ENCODE data around the gene AQP6.

Gene AQP6

DNA sequence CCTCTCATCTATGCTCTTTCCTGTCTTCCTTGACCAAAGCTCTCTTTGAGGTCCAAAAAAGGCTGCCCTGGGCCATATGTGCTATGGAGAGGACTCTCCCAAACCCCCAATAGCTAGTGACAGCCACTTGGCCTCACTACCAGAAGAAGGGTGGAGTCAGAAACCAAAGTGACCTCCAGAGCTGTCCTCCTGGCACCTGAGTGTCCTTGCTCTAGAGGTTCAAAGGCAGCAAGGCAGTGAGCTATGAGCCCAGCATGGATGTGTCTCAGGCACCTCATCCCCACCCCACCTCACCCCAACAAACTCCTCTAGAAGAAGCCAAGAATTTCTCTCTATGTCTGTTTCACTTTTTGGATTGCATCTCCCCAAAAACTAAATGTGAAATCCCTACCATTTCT, 15.2 kb upstream of the AQP6 start:
- no peak for TF ChIP-seq ZBTB7A (IDR thresholded peaks at IDR 0.05; ENCODE audit: low read depth)
- TF ChIP-seq MAX (IDR thresholded peaks at IDR 0.05), result no peak
- TF ChIP-seq EGR1 (IDR thresholded peaks at IDR 0.05), result no peak
- no peak for TF ChIP-seq RAD21 (IDR thresholded peaks at IDR 0.05; ENCODE audit: low read depth)
- TF ChIP-seq YY1 (IDR thresholded peaks at IDR 0.05; ENCODE audit: low read depth), result no peak
- no peak for TF ChIP-seq TCF12 (IDR thresholded peaks at IDR 0.05; ENCODE audit: low read depth)
- TF ChIP-seq CREB1 (IDR thresholded peaks at IDR 0.05; ENCODE audit: low read depth), result no peak
- no peak for TF ChIP-seq NFIC (IDR thresholded peaks at IDR 0.05)
- no peak for TF ChIP-seq FOXM1 (IDR thresholded peaks at IDR 0.05; ENCODE audit: borderline replicate concordance, low read depth)
- no peak for TF ChIP-seq TAF1 (IDR thresholded peaks at IDR 0.05; ENCODE audit: low read depth)

- peak; percentile 96 for TF ChIP-seq NFIC (IDR thresholded peaks at IDR 0.05)
- peak; percentile 0; the same call in 1 of the 2 replicates for TF ChIP-seq RAD21 (IDR thresholded peaks at IDR 0.05; ENCODE audit: low read depth)
- no peak for TF ChIP-seq EGR1 (IDR thresholded peaks at IDR 0.05)
- peak; percentile 38; the same call in 1 of the 2 replicates for TF ChIP-seq TAF1 (IDR thresholded peaks at IDR 0.05; ENCODE audit: low read depth)
- peak; percentile 89 for TF ChIP-seq TEAD4 (IDR thresholded peaks at IDR 0.05)
- peak; percentile 92 for TF ChIP-seq TCF12 (IDR thresholded peaks at IDR 0.05; ENCODE audit: low read depth)
- no peak; the same call in none of the 2 replicates for TF ChIP-seq ZBTB7A (IDR thresholded peaks at IDR 0.05; ENCODE audit: low read depth)
- TF ChIP-seq MAX (IDR thresholded peaks at IDR 0.05), result peak; percentile 71; the same call in 1 of the 2 replicates
- peak; percentile 89 for TF ChIP-seq EP300 (IDR thresholded peaks at IDR 0.05; ENCODE audit: borderline replicate concordance)
- peak; percentile 46; the same call in 1 of the 2 replicates for TF ChIP-seq FOXM1 (IDR thresholded peaks at IDR 0.05; ENCODE audit: borderline replicate concordance, low read depth)
Observed at GRCh38 chr12:49959685-49960473, 12.9 kb upstream of the AQP6 start.

DNA sequence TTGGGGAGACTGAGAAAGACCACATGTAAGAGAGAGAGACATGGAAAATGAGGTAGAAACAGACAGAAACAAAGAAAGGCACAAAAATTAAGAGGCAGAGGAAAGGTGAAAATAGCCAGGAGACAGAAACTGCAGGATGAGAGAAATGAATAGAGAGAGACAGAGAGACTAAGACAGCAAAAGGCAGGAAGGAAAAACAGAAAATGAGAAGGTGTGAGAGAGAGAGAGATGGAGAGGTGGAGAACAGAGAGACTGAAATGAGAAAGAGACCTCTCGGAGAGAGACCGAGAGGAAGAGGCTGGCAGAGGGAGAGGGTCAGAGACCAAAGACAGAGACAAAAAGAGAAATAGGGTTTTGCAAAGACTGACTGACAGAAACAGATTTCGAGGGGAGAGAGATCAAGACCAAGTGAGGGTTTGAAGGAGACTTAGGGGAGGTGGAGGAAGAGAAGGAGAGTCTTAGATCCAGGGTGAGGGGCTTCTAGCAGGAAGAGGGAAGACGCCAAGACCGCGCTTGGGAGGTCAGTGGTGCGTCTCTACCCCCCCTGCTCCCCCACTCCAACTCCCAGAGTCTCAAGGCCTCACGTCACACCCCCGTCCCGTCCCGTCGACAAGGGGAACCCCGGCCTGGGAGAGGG, 12.2 kb upstream of the AQP6 start:
- TF ChIP-seq TAF1 (IDR thresholded peaks at IDR 0.05; ENCODE audit: low read depth) (no peak), NFIC (IDR thresholded peaks at IDR 0.05) (no peak), CEBPB (IDR thresholded peaks at IDR 0.05) (no peak), REST (IDR thresholded peaks at IDR 0.05; ENCODE audit: low read depth) (no peak), TCF12 (IDR thresholded peaks at IDR 0.05; ENCODE audit: low read depth) (no peak), CREB1 (IDR thresholded peaks at IDR 0.05; ENCODE audit: low read depth) (no peak), YY1 (IDR thresholded peaks at IDR 0.05; ENCODE audit: low read depth) (no peak), MAX (IDR thresholded peaks at IDR 0.05) (no peak), EP300 (IDR thresholded peaks at IDR 0.05; ENCODE audit: borderline replicate concordance) (no peak), ZBTB7A (IDR thresholded peaks at IDR 0.05; ENCODE audit: low read depth) (no peak)

GRCh38 chr12:49961111-49961922, 11.4 kb upstream of the AQP6 start, which contains the start of gene AQP5:
AQP5 (plus strand) TSS chr12:49961872; CDS start chr12:49962018, 146 bp downstream.
- TF ChIP-seq NFIC (IDR thresholded peaks at IDR 0.05), result no peak; the same call in 1 of the 2 replicates
- no peak for TF ChIP-seq CREB1 (IDR thresholded peaks at IDR 0.05; ENCODE audit: low read depth)
- no peak for TF ChIP-seq MAX (IDR thresholded peaks at IDR 0.05)
- TF ChIP-seq REST (IDR thresholded peaks at IDR 0.05; ENCODE audit: low read depth), result no peak
- TF ChIP-seq YY1 (IDR thresholded peaks at IDR 0.05; ENCODE audit: low read depth), result no peak
- TF ChIP-seq, protein P1, sequence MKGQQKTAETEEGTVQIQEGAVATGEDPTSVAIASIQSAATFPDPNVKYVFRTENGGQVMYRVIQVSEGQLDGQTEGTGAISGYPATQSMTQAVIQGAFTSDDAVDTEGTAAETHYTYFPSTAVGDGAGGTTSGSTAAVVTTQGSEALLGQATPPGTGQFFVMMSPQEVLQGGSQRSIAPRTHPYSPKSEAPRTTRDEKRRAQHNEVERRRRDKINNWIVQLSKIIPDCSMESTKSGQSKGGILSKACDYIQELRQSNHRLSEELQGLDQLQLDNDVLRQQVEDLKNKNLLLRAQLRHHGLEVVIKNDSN (IDR thresholded peaks at IDR 0.05), result no peak
- TF ChIP-seq TEAD4 (IDR thresholded peaks at IDR 0.05), result no peak
- no peak for TF ChIP-seq TCF12 (IDR thresholded peaks at IDR 0.05; ENCODE audit: low read depth)
- TF ChIP-seq TAF1 (IDR thresholded peaks at IDR 0.05; ENCODE audit: low read depth), result no peak
- no peak for TF ChIP-seq CEBPB (IDR thresholded peaks at IDR 0.05)
